HG03439 (cell line): ENCODE results near the gene USP17L28.
"Not testable (repeated sequence)": the region's sequence is repeated elsewhere in the genome, so short reads cannot be mapped to it uniquely, and the experiment has no call there.

ENCODE experiments used
- ATAC-seq: cut with Tn5 transposase; IDR thresholded peaks from one replicate; pipeline ENCODE4 v1.9.1; 2021; ENCODE audit warnings: mild to moderate bottlenecking, moderate library complexity; ENCODE audit not compliant: unreplicated experiment

USP17L28 gene

GRCh38 chr4:9348593-9348992 is at the start of gene USP17L28:
USP17L28 (plus strand) TSS chr4:9348893; CDS start chr4:9348893, 0 bp downstream.
- ATAC-seq: not testable (repeated sequence)

DNA sequence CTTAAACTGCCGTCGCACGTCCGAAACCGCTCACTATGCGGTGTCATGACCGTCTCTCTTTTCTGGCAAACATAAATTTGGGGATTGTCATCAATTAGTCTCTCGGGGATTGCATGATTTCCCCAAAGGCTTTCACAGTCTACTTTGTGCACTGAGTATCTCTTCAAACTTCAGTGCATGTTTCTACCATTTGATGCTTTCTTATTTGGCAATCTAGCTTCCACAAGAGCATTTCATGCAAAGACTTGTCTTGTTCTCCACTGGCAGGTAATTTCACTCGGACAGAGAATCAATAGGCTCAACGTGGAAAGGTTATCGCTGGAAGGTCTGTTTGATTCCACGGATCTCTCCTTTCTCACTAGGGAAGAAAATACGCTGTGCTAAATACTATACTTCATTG is 24.5 kb upstream of the USP17L28 start:
- not testable (repeated sequence) for ATAC-seq

- ATAC-seq: not testable (repeated sequence)
Measured at GRCh38 chr4:9324865-9325264, 23.8 kb upstream of the USP17L28 start, which contains the start of gene USP17L24. USP17L24 (plus strand) TSS chr4:9325165; CDS start chr4:9325165, 0 bp downstream.

DNA sequence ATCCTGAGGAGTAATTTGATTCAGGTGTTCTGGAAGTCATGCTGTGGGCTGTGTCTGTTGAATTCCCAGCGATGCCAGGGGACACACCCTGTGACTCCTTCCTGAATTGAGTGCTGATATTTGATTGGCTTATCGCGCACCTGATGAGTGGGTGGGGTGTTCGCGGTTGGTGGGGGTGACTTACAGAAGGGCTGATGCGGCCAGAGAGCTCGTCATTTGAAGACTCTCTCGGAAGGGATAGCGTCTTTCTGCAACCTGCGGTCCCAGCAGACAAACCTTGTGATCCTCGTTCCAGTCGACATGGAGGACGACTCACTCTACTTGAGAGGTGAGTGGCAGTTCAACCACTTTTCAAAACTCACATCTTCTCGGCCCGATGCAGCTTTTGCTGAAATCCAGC is 19.1 kb upstream of the USP17L28 start, which contains the start of gene USP17L25:
TSS of gene USP17L25 (plus strand) at position 301 of the 400 bp plus-strand sequence. CDS start at position 301, 0 bp downstream.
- not testable (repeated sequence) for ATAC-seq

- ATAC-seq: not testable (repeated sequence)
Measured at GRCh38 chr4:9334358-9334757, 14.3 kb upstream of the USP17L28 start, which contains the start of gene USP17L26. USP17L26 (plus strand) TSS chr4:9334658; CDS start chr4:9334658, 0 bp downstream.

DNA sequence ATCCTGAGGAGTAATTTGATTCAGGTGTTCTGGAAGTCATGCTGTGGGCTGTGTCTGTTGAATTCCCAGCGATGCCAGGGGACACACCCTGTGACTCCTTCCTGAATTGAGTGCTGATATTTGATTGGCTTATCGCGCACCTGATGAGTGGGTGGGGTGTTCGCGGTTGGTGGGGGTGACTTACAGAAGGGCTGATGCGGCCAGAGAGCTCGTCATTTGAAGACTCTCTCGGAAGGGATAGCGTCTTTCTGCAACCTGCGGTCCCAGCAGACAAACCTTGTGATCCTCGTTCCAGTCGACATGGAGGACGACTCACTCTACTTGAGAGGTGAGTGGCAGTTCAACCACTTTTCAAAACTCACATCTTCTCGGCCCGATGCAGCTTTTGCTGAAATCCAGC is 9.6 kb upstream of the USP17L28 start, which contains the start of gene USP17L5:
TSS of gene USP17L5 (plus strand) at position 301 of the 400 bp plus-strand sequence. CDS start at position 301, 0 bp downstream.
- ATAC-seq: not testable (repeated sequence)

DNA sequence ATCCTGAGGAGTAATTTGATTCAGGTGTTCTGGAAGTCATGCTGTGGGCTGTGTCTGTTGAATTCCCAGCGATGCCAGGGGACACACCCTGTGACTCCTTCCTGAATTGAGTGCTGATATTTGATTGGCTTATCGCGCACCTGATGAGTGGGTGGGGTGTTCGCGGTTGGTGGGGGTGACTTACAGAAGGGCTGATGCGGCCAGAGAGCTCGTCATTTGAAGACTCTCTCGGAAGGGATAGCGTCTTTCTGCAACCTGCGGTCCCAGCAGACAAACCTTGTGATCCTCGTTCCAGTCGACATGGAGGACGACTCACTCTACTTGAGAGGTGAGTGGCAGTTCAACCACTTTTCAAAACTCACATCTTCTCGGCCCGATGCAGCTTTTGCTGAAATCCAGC is 4.8 kb upstream of the USP17L28 start, which contains the start of gene USP17L27:
TSS of gene USP17L27 (plus strand) at position 301 of the 400 bp plus-strand sequence. CDS start at position 301, 0 bp downstream.
- ATAC-seq: not testable (repeated sequence)

DNA sequence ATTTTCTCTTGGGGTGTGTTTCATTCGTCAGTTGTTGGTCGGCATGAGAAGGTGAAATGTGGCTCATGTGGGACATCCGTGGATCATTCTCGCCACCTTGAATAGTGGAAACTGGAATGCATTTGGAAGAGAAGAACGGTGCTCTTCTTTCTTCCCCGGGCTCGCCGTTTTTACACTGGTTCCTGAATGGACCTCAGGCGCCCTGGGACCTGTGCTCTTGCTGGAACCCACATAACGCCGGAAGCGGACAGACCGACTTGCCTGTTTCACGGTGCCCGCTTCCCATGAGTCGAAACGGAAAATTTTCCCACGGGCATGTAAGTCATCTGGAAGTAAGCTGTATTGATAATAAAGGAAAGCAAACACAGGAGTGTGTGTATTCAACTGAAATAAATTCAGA is 2.2 kb downstream of the USP17L28 start:
- ATAC-seq: not testable (repeated sequence)

- not testable (repeated sequence) for ATAC-seq
Measured at GRCh38 chr4:9353338-9353737, 4.6 kb downstream of the USP17L28 start, which contains the start of gene USP17L29. USP17L29 (plus strand) TSS chr4:9353638; CDS start chr4:9353638, 0 bp downstream.

- not testable (repeated sequence) for ATAC-seq
Measured at GRCh38 chr4:9362829-9363228, 14.1 kb downstream of the USP17L28 start, which contains the start of gene USP17L30. USP17L30 (plus strand) TSS chr4:9363129; CDS start chr4:9363129, 0 bp downstream.

- not testable (repeated sequence) for ATAC-seq
Measured at GRCh38 chr4:9379881-9380280, 31.2 kb downstream of the USP17L28 start.

- ATAC-seq: not testable (repeated sequence)
Measured at GRCh38 chr4:9381012-9381534, 32.4 kb downstream of the USP17L28 start.

- ATAC-seq: no peak
Measured at GRCh38 chr4:9384126-9384525, 35.4 kb downstream of the USP17L28 start.

DNA sequence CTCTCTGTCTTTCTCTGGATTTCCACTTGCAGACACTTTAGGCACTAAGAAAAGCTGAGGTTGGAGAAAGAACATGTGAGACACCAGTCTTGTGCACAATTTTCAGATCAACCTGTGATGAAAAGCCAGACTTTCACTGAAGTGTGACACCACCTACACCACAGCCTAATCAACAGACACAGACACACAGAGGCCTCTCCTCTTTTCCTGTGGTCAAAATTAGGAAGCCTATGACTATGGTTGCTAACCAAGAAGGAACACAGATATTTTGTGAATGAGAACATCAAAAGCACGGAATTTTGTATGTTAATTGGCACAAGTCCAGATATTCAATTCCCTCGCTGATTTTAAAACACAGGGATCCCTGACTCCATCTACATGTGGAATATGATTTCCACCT is 40.3 kb downstream of the USP17L28 start:
- not testable (repeated sequence) for ATAC-seq
